ENCODE data around the gene ZMYND15. TPM values are rescaled to one million over a fixed set of nuclear protein-coding genes. Genes with fewer than 3 reads are reported as not detected.

Gene ZMYND15
- total RNA-seq, 2 donors from 2014 or later: 0.31 TPM; not detected in 1

DNA sequence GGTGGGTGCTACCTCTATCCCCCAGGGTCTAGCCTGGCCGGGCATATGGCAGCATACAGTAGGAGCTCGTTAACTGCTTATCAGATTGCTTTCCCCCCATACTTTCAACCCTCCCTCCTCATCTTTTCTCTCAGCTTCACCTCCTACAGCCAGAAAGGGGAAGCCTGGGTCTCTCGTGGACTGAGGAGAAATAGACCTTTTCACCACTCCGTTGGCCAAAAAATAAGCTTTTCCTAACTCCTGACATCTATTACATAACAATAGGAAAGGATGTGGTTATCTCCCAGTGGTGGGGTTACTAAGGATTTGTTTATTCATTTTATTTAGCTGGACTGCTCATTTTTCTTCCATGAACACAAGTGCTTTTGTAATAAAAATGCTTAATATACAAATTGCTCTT, 9.1 kb downstream of the ZMYND15 start:
- peaks cover 0 to 20% of the 10 kb centered on the region in 2 donors for H3K4me1 ChIP-seq
- no peak for TF ChIP-seq CTCF (IDR thresholded peaks at IDR 0.05)
- DNase-seq (ENCODE audit: low spot score): no peak
- H3K4me3 ChIP-seq: no peak overlapping the region
- peaks cover 5 to 14% of the 10 kb centered on the region in 2 donors for H3K27me3 ChIP-seq
- no peaks in the 10 kb centered on the region for H3K36me3 ChIP-seq
- no peaks in the 10 kb centered on the region for H3K9me3 ChIP-seq
- no peak overlapping the region for H3K27ac ChIP-seq

DNA sequence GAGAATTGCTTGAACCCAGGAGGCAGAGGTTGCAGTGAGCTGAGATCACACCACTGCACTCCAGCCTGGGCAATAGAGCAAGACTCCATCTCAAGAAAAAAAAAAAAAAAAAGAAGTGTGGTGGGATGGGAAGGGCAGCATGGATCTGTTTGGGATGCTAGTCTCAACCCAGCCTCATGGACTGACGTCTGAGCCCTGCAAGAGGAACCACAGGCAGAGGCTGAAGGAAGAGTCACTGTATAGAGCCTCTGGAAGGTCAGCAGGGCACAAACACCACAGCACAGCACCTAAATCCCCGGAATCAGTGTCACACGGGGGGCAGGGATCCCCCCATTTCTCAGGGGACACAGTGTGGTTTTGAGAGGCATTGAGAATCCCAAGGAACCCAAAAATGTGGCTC, 11.0 kb downstream of the ZMYND15 start:
- no peaks in the 10 kb centered on the region for H3K9me3 ChIP-seq
- H3K36me3 ChIP-seq: no peaks in the 10 kb centered on the region
- H3K4me3 ChIP-seq: no peak overlapping the region
- no peak overlapping the region for H3K27ac ChIP-seq
- H3K27me3 ChIP-seq: peaks cover 3 to 5% of the 10 kb centered on the region in 2 donors
- TF ChIP-seq CTCF (IDR thresholded peaks at IDR 0.05): no peak
- H3K4me1 ChIP-seq: peaks cover 0 to 12% of the 10 kb centered on the region in 2 donors
- DNase-seq (ENCODE audit: low spot score): no peak

GRCh38 chr17:4751932-4752331, 12.3 kb downstream of the ZMYND15 start:
- Histone ChIP-seq H3K27ac (no peak overlapping the region), H3K4me3 (no peak overlapping the region), H3K9me3 (no peaks in the 10 kb centered on the region), H3K4me1 (peaks cover 0 to 10% of the 10 kb centered on the region in 2 donors), H3K27me3 (no peaks in the 10 kb centered on the region), H3K36me3 (no peaks in the 10 kb centered on the region)
- TF ChIP-seq CTCF (IDR thresholded peaks at IDR 0.05): no peak
- DNase-seq (ENCODE audit: low spot score): no peak

DNA sequence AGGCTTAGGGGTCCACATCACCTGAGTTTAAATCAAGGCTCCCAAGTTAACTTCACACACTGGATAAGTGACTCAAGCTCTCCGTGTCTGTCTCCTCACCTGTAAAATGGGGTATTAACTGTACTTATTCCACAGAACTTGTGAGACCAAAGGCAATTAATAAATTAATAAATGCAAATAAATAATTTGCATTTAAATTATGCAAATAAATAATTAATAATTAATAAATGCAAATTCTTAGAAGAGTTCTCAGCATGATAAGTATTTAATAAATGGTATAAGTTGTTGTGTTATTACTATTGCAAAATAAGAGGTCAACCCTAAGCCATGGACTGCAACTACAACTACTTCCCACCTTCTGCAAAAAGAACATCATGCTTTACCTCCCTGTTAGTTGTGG, 13.8 kb downstream of the ZMYND15 start:
- H3K36me3 ChIP-seq: no peaks in the 10 kb centered on the region
- DNase-seq (ENCODE audit: low spot score): no peak
- H3K9me3 ChIP-seq: no peaks in the 10 kb centered on the region
- TF ChIP-seq CTCF (IDR thresholded peaks at IDR 0.05): no peak
- no peak overlapping the region for H3K27ac ChIP-seq
- no peaks in the 10 kb centered on the region for H3K27me3 ChIP-seq
- no peak overlapping the region for H3K4me3 ChIP-seq
- H3K4me1 ChIP-seq: peaks cover 0 to under 1% of the 10 kb centered on the region in 2 donors

DNA sequence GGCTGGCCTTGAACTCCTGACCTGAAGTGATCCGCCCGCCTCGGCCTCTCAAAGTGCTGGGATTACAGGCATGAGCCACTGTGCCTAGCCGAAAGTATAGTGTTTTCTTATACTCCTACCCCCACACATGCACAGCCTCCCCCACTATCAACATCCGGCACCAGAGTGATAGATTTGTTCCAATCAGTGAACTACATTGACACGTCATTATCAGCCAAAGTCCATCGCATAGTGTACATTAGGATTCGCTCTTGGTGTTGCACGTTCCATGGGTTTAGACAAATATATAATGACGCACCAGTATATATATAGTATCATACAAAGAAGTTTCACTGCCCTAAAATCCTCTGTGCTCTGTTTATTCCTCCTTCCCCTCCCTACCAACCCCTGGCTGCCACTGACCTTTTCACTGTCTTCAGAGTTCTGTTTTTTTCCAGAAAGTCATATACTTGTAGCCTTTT, 20.2 kb downstream of the ZMYND15 start:
- Histone ChIP-seq H3K4me3 (no peak overlapping the region), H3K27me3 (no peaks in the 10 kb centered on the region), H3K27ac (no peak overlapping the region), H3K9me3 (no peaks in the 10 kb centered on the region), H3K36me3 (no peaks in the 10 kb centered on the region), H3K4me1 (no peaks in the 10 kb centered on the region)
- TF ChIP-seq CTCF (IDR thresholded peaks at IDR 0.05): no peak
- DNase-seq (ENCODE audit: low spot score): no peak

GRCh38 chr17:4764595-4764994, 25.0 kb downstream of the ZMYND15 start:
- no peak for DNase-seq (ENCODE audit: low spot score)

More at GRCh38 chr17:4764595-4764994, 25.0 kb downstream of the ZMYND15 start:
- Histone ChIP-seq H3K27me3 (no peaks in the 10 kb centered on the region), H3K36me3 (no peaks in the 10 kb centered on the region), H3K9me3 (no peaks in the 10 kb centered on the region), H3K27ac (no peak overlapping the region), H3K4me3 (no peak overlapping the region), H3K4me1 (no peaks in the 10 kb centered on the region)
- no peak for TF ChIP-seq CTCF (IDR thresholded peaks at IDR 0.05)

Measured in right atrium auricular region (tissue), 2 donors.